CD4-positive, alpha-beta T cell (primary cell): Measurements from ENCODE around the gene LHX4. TPM values are rescaled to one million over a fixed set of nuclear protein-coding genes. Genes with fewer than 3 reads are reported as not detected.
A peak's percentile ranks its signal among the peaks of the same experiment; 100 is the strongest.

ENCODE experiments used
- ATAC-seq: fragments of 200-7000 bp; cut with Tn5 transposase; one replicate; pipeline ENCODE4 v1.10.0; 2022; ENCODE audit warnings: mild to moderate bottlenecking; ENCODE audit not compliant: poor library complexity
- CTCF ChIA-PET: fragments of 350-600 bp; sonication (Branson Sonifier 250); formaldehyde crosslinking; loops from one replicate; lab custom pipeline; 2021; ENCODE audit warnings: antibody characterized with exemption, inconsistent platforms; lab: Charles Lee
- POLR2A ChIA-PET: fragments of 350-600 bp; sonication (Branson Sonifier 250); formaldehyde crosslinking; loops from one replicate; lab custom pipeline; 2021; ENCODE audit warnings: antibody characterized with exemption, inconsistent platforms; lab: Charles Lee
- DNase-seq, 14 experiments: peaks; one replicate each; pipeline ENCODE4 v3.0.0-alpha.2; 2013 to 2020; ENCODE audit warnings: mixed read lengths in 2 of 14
- H3K27ac ChIP-seq, 2 donors: one replicate each; pipeline versions ENCODE4 v1.5.1 to v1.7.0; 2013; ENCODE audit warnings: low read length in 2 of 2, low read depth in 1 of 2, mild to moderate bottlenecking in 1 of 2
- H3K27me3 ChIP-seq, 2 experiments: 1 replicate in 1 of 2; 2 replicates in 1 of 2; pipeline versions ENCODE4 v1.6.1 to v1.7.0; 2013; ENCODE audit warnings: low read length in 2 of 2, control low read depth in 1 of 2, mild to moderate bottlenecking in 1 of 2, moderate library complexity in 1 of 2; ENCODE audit not compliant: insufficient read depth in 2 of 2, control insufficient read depth in 1 of 2
- H3K36me3 ChIP-seq: one replicate; pipeline ENCODE4 v1.6.1; 2013; ENCODE audit warnings: low read length, control low read depth; ENCODE audit not compliant: insufficient read depth
- H3K4me1 ChIP-seq: one replicate; pipeline ENCODE4 v1.6.1; 2013; ENCODE audit warnings: low read length, control low read depth; ENCODE audit not compliant: insufficient read depth
- H3K4me3 ChIP-seq: one replicate; pipeline ENCODE4 v1.5.1; 2013; ENCODE audit warnings: mild to moderate bottlenecking, low read length, moderate library complexity
- H3K9me3 ChIP-seq, 2 experiments: 1 replicate in 1 of 2; 2 replicates in 1 of 2; pipeline versions ENCODE4 v1.6.1 to v1.7.0; 2013; ENCODE audit warnings: low read length in 2 of 2, mild to moderate bottlenecking in 2 of 2, control low read depth in 1 of 2, moderate library complexity in 1 of 2; ENCODE audit not compliant: control insufficient read depth in 1 of 2, insufficient read depth in 1 of 2
- H3K27ac Mint-ChIP-seq: one replicate; pipeline ENCODE4 v1.8.0; 2020; ENCODE audit warnings: mixed read lengths
- H3K27me3 Mint-ChIP-seq: one replicate; pipeline ENCODE4 v1.8.0; 2021; ENCODE audit warnings: mixed read lengths
- H3K36me3 Mint-ChIP-seq: one replicate; pipeline ENCODE4 v1.8.0; 2021; ENCODE audit warnings: low read depth, mixed read lengths
- H3K4me1 Mint-ChIP-seq: one replicate; pipeline ENCODE4 v1.8.0; 2021; ENCODE audit warnings: low read depth, mixed read lengths
- H3K4me3 Mint-ChIP-seq: one replicate; pipeline ENCODE4 v1.8.0; 2020; ENCODE audit warnings: mild to moderate bottlenecking, mixed read lengths
- H3K9me3 Mint-ChIP-seq: one replicate; pipeline ENCODE4 v1.8.0; 2020; ENCODE audit warnings: mixed read lengths
- intact Hi-C, 2 experiments: fragments of 100-400 bp; cut with DNase I in 1 of 2; cut with micrococcal nuclease in 1 of 2; formaldehyde crosslinking; loops; one replicate each; pipeline versions ENCODE4 v1.15.1 to v1.9.0; 2023 to 2025; cut with DNase I, micrococcal nuclease
- total RNA-seq, 174 experiments: library from RNA in 2 of 174; stranded (reverse) in 2 of 174; gene quantifications; one replicate each; pipeline ENCODE4 v1.2.3 and lab custom pipeline; 2021 to 2026
- TF ChIP-seq, protein P1 (sequence below): fragments of 200-600 bp; IDR thresholded peaks from one replicate; pipeline ENCODE4 v1.8.0; 2022; ENCODE audit warnings: antibody characterized with exemption, mild to moderate bottlenecking

The LHX4 gene
- total RNA-seq, 2 experiments from 2014 or later, result 0.03 TPM; not detected in 1

DNA sequence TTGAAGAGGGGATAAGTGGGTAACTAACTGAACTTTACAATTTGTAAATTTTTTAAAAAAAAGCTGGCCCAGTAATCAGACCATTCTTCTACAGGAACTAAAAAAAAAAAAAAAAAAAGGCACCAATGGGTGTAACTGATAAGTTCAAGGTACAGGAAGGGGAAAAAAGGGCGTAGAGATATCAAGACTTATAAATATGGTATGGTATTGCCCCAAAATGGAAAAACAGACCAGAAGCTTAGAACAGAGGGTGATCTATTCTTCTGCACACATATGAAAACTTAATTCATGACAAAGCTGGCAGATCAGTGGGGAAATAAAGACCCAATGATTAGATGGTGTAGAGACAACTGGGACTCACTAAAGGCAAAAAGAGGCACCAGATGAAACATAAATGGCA is 58.9 kb downstream of the LHX4 start:
- intact Hi-C loops, result no loop called here
- DNase-seq, result peak in 1 of 14 experiments; percentile 2
- no peak for ATAC-seq
- ChIA-PET CTCF (no interaction called here), POLR2A (no interaction called here)
- TF ChIP-seq, protein P1, sequence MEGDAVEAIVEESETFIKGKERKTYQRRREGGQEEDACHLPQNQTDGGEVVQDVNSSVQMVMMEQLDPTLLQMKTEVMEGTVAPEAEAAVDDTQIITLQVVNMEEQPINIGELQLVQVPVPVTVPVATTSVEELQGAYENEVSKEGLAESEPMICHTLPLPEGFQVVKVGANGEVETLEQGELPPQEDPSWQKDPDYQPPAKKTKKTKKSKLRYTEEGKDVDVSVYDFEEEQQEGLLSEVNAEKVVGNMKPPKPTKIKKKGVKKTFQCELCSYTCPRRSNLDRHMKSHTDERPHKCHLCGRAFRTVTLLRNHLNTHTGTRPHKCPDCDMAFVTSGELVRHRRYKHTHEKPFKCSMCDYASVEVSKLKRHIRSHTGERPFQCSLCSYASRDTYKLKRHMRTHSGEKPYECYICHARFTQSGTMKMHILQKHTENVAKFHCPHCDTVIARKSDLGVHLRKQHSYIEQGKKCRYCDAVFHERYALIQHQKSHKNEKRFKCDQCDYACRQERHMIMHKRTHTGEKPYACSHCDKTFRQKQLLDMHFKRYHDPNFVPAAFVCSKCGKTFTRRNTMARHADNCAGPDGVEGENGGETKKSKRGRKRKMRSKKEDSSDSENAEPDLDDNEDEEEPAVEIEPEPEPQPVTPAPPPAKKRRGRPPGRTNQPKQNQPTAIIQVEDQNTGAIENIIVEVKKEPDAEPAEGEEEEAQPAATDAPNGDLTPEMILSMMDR, result no peak
- Histone ChIP-seq H3K4me1 (no peaks in the 10 kb centered on the region), H3K27me3 (no peaks in the 10 kb centered on the region), H3K9me3 (peaks cover 0 to 3% of the 10 kb centered on the region in 2 experiments), H3K27ac (no peak overlapping the region), H3K4me3 (no peak overlapping the region), H3K36me3 (peaks cover 3% of the 10 kb centered on the region)
- Mint-ChIP-seq H3K9me3 (no peaks in the 10 kb centered on the region), H3K27me3 (no peaks in the 10 kb centered on the region), H3K4me3 (no peak overlapping the region), H3K27ac (peak overlapping the region; percentile 25), H3K4me1 (peaks cover 31% of the 10 kb centered on the region), H3K36me3 (peaks cover 50% of the 10 kb centered on the region)

DNA sequence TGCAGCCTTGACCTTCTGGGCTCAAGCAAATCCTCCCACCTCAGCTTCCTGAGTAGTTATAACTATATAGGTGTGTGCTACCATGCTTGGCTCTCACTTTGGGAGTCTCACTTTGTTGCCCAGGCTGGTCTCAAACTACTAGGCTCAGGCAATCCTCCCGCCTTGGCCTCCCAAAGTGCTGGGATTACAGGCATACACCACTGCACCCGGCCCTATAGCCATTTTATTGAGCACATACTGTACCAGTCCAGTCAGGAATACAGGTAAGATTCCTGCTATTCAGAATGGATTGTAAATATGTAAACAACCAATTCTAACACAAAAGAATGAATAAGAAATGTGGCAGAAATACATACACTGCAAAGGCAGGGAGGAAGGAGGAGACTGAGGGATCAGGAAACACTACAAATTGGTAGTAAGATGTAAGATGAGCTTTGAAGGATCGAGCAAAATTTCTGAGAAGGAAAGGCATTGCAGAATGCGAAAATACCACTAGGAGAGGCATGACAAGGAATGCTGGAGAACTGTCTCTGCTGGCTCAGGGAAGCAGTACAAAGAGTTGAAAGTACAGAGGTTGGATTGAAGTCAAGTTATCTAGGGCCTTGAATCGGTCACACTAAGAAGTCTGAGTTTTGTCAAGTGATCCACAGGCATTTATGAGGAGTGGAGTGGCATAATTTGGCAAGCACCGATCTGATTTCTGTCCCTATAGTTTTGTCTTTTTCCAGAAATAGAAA is 60.4 kb downstream of the LHX4 start:
- POLR2A ChIA-PET, result no interaction called here
- H3K27ac ChIP-seq, result no peak overlapping the region

DNA sequence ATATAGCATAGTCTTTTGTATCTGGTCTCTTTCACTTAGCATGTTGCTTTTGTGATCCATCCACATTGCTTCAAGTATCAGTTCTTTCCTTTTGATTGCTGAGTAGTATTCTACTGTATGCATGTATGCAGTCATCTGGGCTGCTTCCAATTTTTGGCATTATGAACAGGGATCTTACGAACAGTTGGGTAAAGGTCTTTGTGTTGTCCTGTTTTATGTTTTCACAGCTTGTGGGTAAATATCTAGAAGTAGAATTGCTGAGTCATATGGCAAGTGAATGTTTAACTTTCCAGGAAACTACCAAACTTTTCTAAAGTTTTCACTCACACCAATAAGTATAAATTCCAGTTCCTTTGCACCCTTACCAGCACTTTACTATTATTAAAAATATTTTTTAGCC is 60.9 kb downstream of the LHX4 start:
- Histone ChIP-seq H3K27ac (no peak overlapping the region), H3K4me1 (no peaks in the 10 kb centered on the region), H3K4me3 (no peak overlapping the region), H3K36me3 (peaks cover 3% of the 10 kb centered on the region), H3K9me3 (peaks cover 0 to 5% of the 10 kb centered on the region in 2 experiments), H3K27me3 (no peaks in the 10 kb centered on the region)
- no peak for ATAC-seq
- ChIA-PET CTCF (no interaction called here), POLR2A (no interaction called here)
- H3K4me1 Mint-ChIP-seq, result peaks cover 36% of the 10 kb centered on the region
- H3K27me3 Mint-ChIP-seq, result no peaks in the 10 kb centered on the region
- H3K9me3 Mint-ChIP-seq, result peaks cover 2% of the 10 kb centered on the region
- H3K36me3 Mint-ChIP-seq, result peaks cover 40% of the 10 kb centered on the region
- intact Hi-C loops, result no loop called here
- H3K4me3 Mint-ChIP-seq, result no peak overlapping the region
- DNase-seq, result no peak
- TF ChIP-seq, protein P1, result no peak
- peak overlapping the region; percentile 25 for H3K27ac Mint-ChIP-seq

More for the DNA sequence above, 60.4 kb downstream of the LHX4 start:
- H3K4me3 ChIP-seq, result no peak overlapping the region
- peaks cover 0 to 5% of the 10 kb centered on the region in 2 experiments for H3K9me3 ChIP-seq
- H3K27me3 ChIP-seq, result no peaks in the 10 kb centered on the region
- DNase-seq (no peak), ATAC-seq (no peak)
- Mint-ChIP-seq H3K4me1 (peaks cover 31% of the 10 kb centered on the region), H3K27me3 (no peaks in the 10 kb centered on the region), H3K9me3 (peaks cover 2% of the 10 kb centered on the region), H3K27ac (peak overlapping the region; percentile 25), H3K36me3 (peaks cover 39% of the 10 kb centered on the region), H3K4me3 (no peak overlapping the region)
- H3K36me3 ChIP-seq, result peaks cover 3% of the 10 kb centered on the region
- TF ChIP-seq, protein P1, result no peak
- intact Hi-C loops, result no loop called here
- no peaks in the 10 kb centered on the region for H3K4me1 ChIP-seq
- CTCF ChIA-PET, result no interaction called here
